K562 (cell line): ENCODE measurements around the gene NMRAL1.

Experiments
- ETV6 ChIP-seq, 3 experiments: fragments of 150-350 bp in 1 of 3; sonication (generic) in 1 of 3; formaldehyde crosslinking in 1 of 3; IDR thresholded peaks; 2 replicates each; pipeline versions ENCODE4 v1.6.1 to v1.8.0; 2014 to 2022; ENCODE audit warnings: borderline replicate concordance in 2 of 3, low read depth in 2 of 3, antibody characterized with exemption in 1 of 3, low read length in 1 of 3, mild to moderate bottlenecking in 1 of 3, missing genetic modification reagents in 1 of 3
- HMGN3 ChIP-seq: IDR thresholded peaks from 2 replicates; pipeline ENCODE4 v1.6.1; 2011; ENCODE audit warnings: borderline replicate concordance, low read depth, mild to moderate bottlenecking, mixed read lengths, low read length; ENCODE audit not compliant: insufficient read length; ENCODE audit errors: extremely low read depth
- TF ChIP-seq, protein P1 (sequence below), 3 experiments: IDR thresholded peaks in 2 of 3; conservative IDR thresholded peaks in 1 of 3; 2 replicates each; pipeline ENCODE4 v1.5.1; 2011 to 2012; ENCODE audit warnings: low read length in 3 of 3, mild to moderate bottlenecking in 3 of 3, control low read depth in 2 of 3, improper control_type of control experiment in 1 of 3, inconsistent platforms in 1 of 3, low read depth in 1 of 3, mixed read lengths in 1 of 3, moderate library complexity in 1 of 3; ENCODE audit not compliant: insufficient read depth in 2 of 3

DNA sequence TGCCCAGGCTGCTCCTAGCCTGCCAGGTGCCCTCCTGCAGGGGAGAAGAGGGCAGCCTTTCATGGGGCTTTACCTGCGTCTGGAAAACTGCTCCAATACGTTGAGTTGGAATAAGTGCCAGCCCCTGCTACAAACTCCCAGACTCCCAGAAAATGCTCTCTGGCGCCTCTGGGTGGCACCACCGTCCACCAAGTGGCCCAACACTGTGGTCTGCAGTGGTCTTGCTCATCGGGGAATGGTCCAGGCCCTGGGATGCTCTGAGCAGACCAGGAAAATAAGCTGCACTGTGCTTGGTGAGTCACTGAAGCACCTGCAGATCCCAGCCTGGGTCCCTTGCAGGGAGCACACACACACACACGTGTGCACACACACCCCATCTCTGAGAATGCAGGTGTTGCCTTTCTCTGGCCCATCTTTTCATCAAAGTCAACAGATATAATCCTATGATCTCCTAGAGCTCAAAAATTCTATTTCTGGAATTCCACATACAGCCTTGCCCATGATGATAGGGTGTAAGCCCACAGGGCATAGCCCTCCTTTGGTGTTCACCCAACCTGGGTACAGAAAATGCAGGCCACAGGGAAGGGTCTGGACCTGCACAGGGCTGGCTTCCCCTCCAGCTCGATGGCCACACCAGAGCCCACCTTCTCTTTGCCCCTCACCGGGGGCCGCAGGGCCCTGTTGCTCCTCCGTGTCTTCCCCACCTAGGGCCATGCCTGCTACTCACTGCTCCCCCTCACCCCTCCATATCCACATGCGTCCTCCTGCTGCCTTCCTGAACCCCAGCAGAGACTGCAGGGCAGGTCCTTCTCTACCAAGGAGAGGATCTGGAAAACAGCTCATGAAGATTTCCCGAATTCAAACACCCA lies 43.6 kb upstream of the NMRAL1 start:
- TF ChIP-seq, protein P1, sequence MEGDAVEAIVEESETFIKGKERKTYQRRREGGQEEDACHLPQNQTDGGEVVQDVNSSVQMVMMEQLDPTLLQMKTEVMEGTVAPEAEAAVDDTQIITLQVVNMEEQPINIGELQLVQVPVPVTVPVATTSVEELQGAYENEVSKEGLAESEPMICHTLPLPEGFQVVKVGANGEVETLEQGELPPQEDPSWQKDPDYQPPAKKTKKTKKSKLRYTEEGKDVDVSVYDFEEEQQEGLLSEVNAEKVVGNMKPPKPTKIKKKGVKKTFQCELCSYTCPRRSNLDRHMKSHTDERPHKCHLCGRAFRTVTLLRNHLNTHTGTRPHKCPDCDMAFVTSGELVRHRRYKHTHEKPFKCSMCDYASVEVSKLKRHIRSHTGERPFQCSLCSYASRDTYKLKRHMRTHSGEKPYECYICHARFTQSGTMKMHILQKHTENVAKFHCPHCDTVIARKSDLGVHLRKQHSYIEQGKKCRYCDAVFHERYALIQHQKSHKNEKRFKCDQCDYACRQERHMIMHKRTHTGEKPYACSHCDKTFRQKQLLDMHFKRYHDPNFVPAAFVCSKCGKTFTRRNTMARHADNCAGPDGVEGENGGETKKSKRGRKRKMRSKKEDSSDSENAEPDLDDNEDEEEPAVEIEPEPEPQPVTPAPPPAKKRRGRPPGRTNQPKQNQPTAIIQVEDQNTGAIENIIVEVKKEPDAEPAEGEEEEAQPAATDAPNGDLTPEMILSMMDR (IDR thresholded peaks at IDR 0.05 in 2 of 3, conservative IDR thresholded peaks at IDR 0.05 in 1 of 3; ENCODE audit: insufficient read depth in 2 of 3, low read depth in 1 of 3, low read length in 3 of 3): peak; percentile 84 to 88 (median 85)
- no peak for TF ChIP-seq ETV6 (IDR thresholded peaks at IDR 0.05; ENCODE audit: borderline replicate concordance in 1 of 2, low read depth in 2 of 2, low read length in 1 of 2)
- no peak for TF ChIP-seq ETV6 (CRISPR knock-in tag; IDR thresholded peaks at IDR 0.05; ENCODE audit: borderline replicate concordance)
- no peak for TF ChIP-seq HMGN3
